ENCODE data around the gene IGF2BP1.

IGF2BP1 gene

DNA sequence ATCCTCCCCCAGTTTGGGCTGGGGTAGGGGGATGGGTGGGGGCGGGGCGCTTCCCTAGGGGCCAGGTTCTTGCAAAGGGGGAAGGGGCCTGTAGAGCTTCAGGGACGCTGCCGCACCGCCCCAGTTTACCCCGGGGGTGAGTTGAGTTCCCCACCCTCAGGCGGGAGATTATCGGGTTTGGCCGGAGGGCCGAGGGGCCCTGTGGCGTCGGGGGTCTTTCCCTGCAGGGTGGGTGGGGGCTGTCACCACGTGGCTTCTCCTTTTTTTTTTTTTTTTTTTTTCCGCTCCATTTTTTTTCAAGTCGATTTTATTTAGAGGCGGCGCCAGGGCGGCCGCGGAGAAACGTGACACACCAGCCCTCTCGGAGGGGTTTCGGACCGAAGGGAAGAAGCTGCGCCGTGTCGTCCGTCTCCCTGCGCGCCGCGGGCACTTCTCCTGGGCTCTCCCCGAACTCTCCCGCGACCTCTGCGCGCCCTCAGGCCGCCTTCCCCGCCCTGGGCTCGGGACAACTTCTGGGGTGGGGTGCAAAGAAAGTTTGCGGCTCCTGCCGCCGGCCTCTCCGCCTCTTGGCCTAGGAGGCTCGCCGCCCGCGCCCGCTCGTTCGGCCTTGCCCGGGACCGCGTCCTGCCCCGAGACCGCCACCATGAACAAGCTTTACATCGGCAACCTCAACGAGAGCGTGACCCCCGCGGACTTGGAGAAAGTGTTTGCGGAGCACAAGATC, at the start of gene IGF2BP1:
Gene IGF2BP1 (plus strand): TSS at position 283 of the 724 bp plus-strand sequence. CDS start 361 bp downstream, at position 644.
- peak within 1 kb of the TSS; percentile 54 for H3K27ac Mint-ChIP-seq
- peaks cover 47% of the 10 kb centered on the region for H3K27me3 Mint-ChIP-seq
- peaks cover 3% of the 10 kb centered on the region for H3K36me3 Mint-ChIP-seq
- H3K4me3 Mint-ChIP-seq, result peak within 1 kb of the TSS; percentile 69
- H3K4me1 Mint-ChIP-seq (ENCODE audit: low read depth), result peaks cover 24% of the 10 kb centered on the region
- no peaks in the 10 kb centered on the region for H3K9me3 Mint-ChIP-seq (ENCODE audit: low read depth)

DNA sequence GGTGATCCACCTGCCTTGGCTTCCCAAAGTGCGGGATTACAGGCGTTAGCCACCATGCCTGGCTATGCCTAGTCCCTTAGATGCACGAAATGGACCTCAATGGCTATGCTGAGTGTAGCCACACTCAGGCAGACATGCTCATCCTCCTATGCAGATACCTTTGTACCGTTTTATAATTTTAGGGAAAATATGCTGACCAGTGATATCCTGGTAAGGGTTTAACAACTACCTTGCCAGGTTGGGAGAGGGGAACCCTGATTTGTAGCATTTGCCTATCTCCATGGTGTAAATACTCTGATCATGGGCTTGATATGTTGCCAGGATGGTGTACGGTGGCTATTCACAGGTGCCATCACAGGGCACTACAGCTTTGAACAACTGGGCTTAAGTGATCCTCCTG, 45.6 kb upstream of the IGF2BP1 start:
- no peak overlapping the region for H3K4me3 Mint-ChIP-seq
- H3K4me1 Mint-ChIP-seq (ENCODE audit: low read depth), result no peaks in the 10 kb centered on the region
- no peaks in the 10 kb centered on the region for H3K36me3 Mint-ChIP-seq
- H3K27me3 Mint-ChIP-seq, result peaks cover 13% of the 10 kb centered on the region
- no peaks in the 10 kb centered on the region for H3K9me3 Mint-ChIP-seq (ENCODE audit: low read depth)
- no peak overlapping the region for H3K27ac Mint-ChIP-seq

DNA sequence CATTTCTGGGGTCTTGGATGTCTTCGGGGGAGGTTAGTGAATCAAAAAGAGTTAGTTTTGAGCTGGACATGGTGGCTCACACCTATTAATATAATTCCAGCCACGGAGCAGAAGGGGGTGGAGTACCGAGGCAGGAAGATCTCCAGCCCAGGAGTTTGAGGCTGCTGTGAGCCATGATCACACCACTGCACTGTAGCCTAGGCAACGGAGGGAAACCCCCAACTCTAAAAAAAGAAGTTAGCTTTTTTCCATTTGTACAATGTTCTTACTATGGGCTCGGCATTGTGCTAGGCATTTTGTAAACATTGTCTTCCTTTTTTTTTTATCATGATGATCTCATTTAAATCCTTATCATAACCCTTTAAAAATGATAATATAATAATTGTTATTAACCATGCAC, 44.3 kb upstream of the IGF2BP1 start:
- Mint-ChIP-seq H3K4me3 (no peak overlapping the region), H3K9me3 (ENCODE audit: low read depth) (no peaks in the 10 kb centered on the region), H3K4me1 (ENCODE audit: low read depth) (no peaks in the 10 kb centered on the region), H3K27ac (no peak overlapping the region), H3K36me3 (no peaks in the 10 kb centered on the region), H3K27me3 (peaks cover 12% of the 10 kb centered on the region)

DNA sequence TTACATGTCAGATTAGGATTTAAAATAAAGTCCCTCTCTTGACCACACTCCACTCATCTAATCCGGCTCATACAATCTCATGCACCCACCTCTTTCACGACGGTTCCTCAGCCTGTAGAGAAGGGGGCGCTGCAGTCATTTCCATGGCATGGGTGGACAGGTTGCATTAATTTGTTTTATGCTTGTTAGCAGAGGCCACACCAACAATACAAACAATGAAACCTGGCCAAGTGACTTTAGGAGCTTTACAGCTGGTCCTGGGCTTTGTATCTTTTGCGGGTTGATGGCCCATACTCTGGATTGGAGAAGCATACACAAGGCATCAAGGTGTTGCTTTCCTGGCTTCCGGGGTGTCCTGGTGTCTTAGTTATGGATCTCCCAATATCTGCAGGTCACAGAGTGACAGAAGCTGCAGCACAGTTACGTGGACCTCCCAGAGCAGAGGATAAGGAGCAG, 42.9 kb upstream of the IGF2BP1 start:
- Mint-ChIP-seq H3K9me3 (ENCODE audit: low read depth) (no peaks in the 10 kb centered on the region), H3K4me1 (ENCODE audit: low read depth) (no peaks in the 10 kb centered on the region), H3K27ac (no peak overlapping the region), H3K4me3 (no peak overlapping the region), H3K27me3 (peaks cover 17% of the 10 kb centered on the region), H3K36me3 (no peaks in the 10 kb centered on the region)

DNA sequence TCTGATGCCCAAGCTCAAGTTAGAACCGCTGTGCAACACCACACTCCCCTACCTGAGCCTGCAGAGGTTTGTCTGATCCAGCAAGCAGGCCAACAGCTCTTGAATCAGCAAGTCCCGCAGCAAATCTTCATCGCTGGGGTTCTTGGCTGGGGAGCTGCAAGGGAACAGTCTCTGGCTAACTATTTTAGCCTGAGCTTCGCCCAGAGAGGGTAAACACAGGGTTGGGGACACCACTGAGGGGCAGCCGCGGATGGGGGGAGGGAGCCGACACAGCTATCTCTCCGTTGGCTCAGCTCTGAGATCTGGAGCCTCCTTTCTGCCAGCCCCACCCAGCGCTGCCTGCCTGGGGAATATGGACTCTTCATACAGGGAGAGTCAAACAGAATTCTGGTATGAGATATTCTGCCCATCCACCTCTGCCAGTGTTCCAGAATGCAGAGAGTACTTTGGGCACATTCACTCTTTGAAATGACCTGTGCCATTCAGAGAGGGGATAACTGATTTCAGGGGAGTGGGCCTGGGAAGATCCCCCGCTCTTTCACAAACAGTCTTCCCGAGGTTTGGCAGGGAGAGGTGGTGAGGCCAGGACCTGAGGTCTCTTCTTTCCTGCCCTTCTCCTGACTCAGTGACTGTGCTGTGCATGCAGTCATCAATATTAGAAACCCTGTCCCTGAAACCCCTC, 36.2 kb upstream of the IGF2BP1 start:
- H3K27ac Mint-ChIP-seq, result no peak overlapping the region
- H3K36me3 Mint-ChIP-seq, result no peaks in the 10 kb centered on the region
- no peaks in the 10 kb centered on the region for H3K4me1 Mint-ChIP-seq (ENCODE audit: low read depth)
- H3K27me3 Mint-ChIP-seq, result peaks cover 26% of the 10 kb centered on the region
- no peaks in the 10 kb centered on the region for H3K9me3 Mint-ChIP-seq (ENCODE audit: low read depth)
- H3K4me3 Mint-ChIP-seq, result no peak overlapping the region

DNA sequence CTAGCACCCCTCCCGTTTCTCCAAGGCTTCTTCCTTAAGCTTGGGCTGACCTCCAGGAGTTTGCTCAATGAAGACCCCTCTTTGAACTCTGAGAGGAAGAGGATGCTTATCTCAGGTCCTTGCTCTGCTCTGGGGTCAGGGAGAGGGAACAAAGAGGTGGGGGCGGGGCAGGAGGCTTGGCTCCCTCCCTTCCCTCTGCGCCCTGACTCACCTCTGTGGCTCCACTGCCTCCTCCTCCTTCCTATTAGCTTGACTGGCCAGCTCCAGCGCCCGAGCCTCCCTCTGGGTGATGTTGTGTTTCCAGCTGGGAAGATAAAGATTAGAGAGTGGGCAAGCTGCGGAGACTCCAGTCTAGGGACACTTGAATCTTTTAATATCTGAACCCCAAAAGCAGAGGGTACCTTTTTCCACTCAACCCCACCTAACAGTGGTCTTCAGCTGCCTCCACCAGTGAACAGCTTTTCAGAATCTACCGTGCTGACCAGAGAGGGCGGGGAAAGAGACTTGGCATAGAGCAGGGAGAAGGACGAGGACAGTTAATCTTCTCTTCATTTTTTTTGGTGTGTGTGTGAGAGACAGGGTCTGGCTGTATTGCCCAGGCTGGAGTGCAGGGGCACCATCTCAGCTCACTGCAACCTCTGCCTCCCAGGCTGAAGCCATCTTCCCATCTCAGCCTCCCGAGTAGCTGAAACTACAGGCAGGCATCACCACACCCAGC, 35.5 kb upstream of the IGF2BP1 start:
- no peak overlapping the region for H3K27ac Mint-ChIP-seq
- H3K36me3 Mint-ChIP-seq, result no peaks in the 10 kb centered on the region
- peaks cover 24% of the 10 kb centered on the region for H3K27me3 Mint-ChIP-seq
- H3K4me3 Mint-ChIP-seq, result no peak overlapping the region
- no peaks in the 10 kb centered on the region for H3K9me3 Mint-ChIP-seq (ENCODE audit: low read depth)
- no peaks in the 10 kb centered on the region for H3K4me1 Mint-ChIP-seq (ENCODE audit: low read depth)

DNA sequence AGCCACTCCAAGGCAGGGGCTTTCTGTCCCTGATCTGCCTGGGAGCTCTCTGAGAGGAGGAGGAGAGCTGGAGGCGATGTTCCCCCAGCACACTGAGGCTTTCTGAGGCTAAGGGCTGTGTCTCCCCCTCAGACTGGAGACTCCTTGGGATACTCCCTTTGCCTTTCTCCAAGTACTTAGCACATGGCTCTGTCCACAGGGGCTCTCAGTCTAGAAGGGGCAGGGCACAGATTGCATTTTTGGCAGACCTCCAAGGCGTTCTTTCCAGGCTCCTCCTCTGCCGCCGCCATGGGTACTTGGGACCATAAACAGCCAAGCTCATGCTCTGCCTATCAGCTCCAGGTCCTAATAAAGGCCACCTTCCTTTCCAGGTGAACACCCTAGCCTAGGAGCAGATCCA, 27.0 kb upstream of the IGF2BP1 start:
- no peaks in the 10 kb centered on the region for H3K36me3 Mint-ChIP-seq
- no peaks in the 10 kb centered on the region for H3K4me1 Mint-ChIP-seq (ENCODE audit: low read depth)
- no peaks in the 10 kb centered on the region for H3K9me3 Mint-ChIP-seq (ENCODE audit: low read depth)
- H3K4me3 Mint-ChIP-seq, result no peak overlapping the region
- no peak overlapping the region for H3K27ac Mint-ChIP-seq
- peaks cover 15% of the 10 kb centered on the region for H3K27me3 Mint-ChIP-seq

DNA sequence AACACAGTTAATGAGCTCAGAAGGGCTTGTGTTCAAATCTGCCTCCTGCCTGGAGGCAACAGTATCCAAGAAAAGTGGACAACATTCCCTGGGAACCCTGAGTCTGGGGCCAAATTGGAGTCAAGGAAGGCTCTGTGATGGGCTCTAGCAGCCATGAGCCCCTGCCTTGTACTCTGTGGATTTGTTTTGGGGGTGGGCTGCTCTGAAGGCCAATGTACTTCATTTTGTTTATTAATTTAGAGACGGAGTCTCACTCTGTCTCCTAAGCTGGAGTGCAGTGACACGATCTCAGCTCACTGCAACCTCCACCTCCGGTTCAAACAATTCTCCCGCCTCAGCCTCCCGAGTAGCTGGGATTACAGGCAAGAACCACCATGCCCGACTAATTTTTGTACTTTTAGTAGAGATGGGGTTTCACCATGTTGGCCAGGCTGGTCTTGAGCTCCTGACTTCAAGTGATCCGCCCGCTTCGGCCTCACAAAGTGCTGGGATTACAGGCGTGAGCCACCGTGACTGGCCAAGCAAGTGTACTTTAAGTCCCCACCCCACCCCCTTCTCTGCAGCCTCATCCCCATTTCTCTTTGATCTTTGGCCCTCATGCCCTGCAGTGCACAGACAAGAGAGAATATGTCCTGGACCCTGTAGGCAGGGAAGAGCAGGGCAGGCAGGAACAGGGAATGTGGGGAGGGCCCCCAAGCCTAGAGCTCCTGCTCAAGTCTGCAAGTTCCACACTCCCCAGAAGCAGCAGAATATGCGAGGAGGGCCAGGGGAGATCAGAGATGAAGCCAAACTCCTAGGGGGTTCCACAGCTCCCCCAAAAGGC, 26.1 kb upstream of the IGF2BP1 start:
- Mint-ChIP-seq H3K27ac (no peak overlapping the region), H3K4me1 (ENCODE audit: low read depth) (no peaks in the 10 kb centered on the region), H3K27me3 (peaks cover 12% of the 10 kb centered on the region), H3K9me3 (ENCODE audit: low read depth) (no peaks in the 10 kb centered on the region), H3K4me3 (no peak overlapping the region), H3K36me3 (no peaks in the 10 kb centered on the region)

DNA sequence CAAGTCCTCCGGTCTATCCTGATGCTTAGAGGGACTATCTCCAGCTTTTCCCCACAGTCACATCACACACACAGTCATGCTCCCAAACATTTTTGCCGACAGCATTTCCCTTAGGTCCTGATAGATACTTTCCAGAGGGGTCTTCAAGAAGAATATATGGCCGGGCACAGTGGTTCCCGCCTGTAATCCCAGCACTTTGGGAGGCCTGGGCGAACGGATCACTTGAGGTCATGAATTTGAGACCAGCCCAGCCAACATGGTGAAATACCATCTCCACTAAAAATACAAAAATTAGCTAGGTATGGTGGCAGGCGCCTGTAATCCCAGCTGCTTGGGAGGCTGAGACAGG, 24.5 kb upstream of the IGF2BP1 start:
- no peak overlapping the region for H3K4me3 Mint-ChIP-seq
- no peaks in the 10 kb centered on the region for H3K9me3 Mint-ChIP-seq (ENCODE audit: low read depth)
- H3K4me1 Mint-ChIP-seq (ENCODE audit: low read depth), result no peaks in the 10 kb centered on the region
- peaks cover 9% of the 10 kb centered on the region for H3K27me3 Mint-ChIP-seq
- H3K27ac Mint-ChIP-seq, result no peak overlapping the region
- no peaks in the 10 kb centered on the region for H3K36me3 Mint-ChIP-seq

DNA sequence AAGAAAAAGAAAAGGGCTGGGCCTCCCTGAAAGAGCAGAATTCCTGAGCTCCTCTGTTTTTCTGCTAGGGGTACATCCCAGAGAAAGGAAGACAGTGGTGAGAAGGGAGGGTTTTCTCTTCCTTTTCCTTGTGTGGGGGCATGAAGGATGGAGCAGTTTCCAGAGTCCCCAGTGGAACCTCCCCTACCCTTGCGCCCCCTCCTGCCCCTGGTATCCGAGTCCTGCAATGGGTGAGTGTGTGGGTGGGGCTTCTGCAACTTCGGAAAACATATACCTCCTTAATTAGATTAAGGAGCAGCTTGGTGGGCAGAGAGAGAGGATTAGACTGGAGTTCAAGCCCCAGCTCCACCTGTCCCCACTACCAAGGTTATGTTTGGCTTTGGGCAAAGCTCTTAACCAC, 23.4 kb upstream of the IGF2BP1 start:
- Mint-ChIP-seq H3K4me1 (ENCODE audit: low read depth) (no peaks in the 10 kb centered on the region), H3K9me3 (ENCODE audit: low read depth) (no peaks in the 10 kb centered on the region), H3K4me3 (no peak overlapping the region), H3K27me3 (peaks cover 9% of the 10 kb centered on the region), H3K27ac (no peak overlapping the region), H3K36me3 (no peaks in the 10 kb centered on the region)

DNA sequence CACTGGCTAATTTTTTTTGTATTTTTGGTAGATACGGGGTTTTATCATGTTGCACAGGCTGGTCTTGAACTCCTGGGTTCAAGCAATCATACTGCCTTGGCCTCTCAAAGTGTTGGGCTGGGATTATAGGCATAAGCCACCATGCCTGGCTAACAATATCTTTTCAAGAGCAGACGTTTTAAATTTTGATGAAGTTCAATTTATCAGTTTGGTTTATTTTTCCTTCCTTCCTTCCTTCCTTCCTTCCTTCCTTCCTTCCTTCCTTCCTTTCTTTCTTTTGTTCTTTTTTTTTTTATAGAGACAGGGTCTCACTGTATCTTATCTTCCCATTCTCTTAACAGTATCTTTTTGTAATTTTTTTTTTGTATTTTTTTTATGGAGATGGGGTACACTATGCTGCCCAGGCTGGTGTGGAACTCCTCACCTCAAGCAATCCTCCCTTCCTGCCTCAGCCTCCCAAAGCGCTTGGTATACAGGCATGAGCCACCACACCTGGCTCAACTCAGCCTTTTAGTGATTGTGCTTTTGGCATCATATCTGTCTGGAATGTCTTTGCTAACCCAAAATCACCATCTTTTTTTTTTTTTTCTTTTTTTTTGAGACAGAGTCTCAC, 15.2 kb upstream of the IGF2BP1 start:
- Mint-ChIP-seq H3K27ac (no peak overlapping the region), H3K36me3 (no peaks in the 10 kb centered on the region), H3K9me3 (ENCODE audit: low read depth) (peaks cover 4% of the 10 kb centered on the region), H3K27me3 (peaks cover 5% of the 10 kb centered on the region), H3K4me1 (ENCODE audit: low read depth) (no peaks in the 10 kb centered on the region), H3K4me3 (no peak overlapping the region)

DNA sequence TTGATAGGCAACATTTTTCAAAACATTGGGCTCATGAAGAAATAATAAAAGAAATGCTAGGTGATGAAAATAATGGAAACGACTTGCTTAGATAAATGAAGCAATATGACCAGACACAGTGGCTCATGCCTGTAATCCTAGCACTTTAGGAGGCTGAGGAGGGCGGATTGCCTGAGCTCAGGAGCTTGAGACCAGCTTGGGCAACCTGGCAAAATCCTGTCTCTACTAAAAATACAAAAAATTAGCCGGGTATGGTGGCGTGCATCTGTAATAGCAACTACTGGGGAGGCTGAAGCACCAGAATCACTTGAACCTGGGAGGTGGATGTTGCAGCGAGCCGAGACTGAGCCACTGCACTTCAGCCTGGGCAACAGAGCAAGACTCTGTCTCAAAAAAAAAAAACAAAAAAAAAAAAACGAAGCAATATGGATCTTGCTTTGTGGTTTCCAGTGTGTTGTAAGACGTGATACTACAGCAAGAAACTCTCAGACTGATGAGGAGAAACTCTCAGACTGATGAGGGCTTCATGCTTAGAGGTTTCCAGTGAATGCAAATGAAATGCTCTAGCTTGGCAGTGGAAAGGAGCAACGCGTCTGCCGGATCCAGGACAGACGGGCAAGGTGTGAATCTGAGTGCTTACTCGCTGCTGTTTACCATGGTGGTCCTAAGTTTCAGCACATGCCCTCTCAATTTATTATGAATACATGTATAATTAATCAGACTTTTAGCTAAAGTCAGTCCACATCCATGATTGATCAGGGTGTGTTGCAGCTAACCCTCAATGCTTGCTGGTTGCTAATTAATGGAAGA, 11.5 kb upstream of the IGF2BP1 start:
- H3K36me3 Mint-ChIP-seq, result no peaks in the 10 kb centered on the region

DNA sequence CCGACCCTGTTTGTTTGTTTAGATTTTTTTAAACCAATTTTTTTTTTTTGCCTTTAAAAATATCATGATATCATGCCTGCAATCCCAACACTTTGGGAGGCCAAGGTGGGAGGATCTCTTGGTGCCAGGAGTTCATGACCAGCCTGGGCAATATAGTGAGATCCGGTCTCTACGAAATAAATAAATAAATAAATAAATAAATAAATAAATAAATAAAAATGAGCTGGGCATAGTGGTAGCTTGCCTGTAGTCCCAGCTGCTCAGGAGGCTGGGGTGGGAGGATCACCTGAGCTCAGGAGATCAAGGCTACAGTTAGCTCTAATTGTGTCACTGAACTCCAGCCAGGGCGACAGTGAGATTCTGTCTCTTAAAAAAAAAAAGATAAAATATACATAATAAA, 8.1 kb upstream of the IGF2BP1 start:
- Mint-ChIP-seq H3K9me3 (ENCODE audit: low read depth) (no peaks in the 10 kb centered on the region), H3K36me3 (no peaks in the 10 kb centered on the region), H3K27ac (no peak overlapping the region), H3K4me3 (no peak overlapping the region), H3K27me3 (peaks cover 29% of the 10 kb centered on the region), H3K4me1 (ENCODE audit: low read depth) (no peaks in the 10 kb centered on the region)

More for the DNA sequence above, 11.5 kb upstream of the IGF2BP1 start:
- Mint-ChIP-seq H3K4me1 (ENCODE audit: low read depth) (no peaks in the 10 kb centered on the region), H3K27ac (no peak overlapping the region), H3K9me3 (ENCODE audit: low read depth) (peaks cover 4% of the 10 kb centered on the region), H3K4me3 (no peak overlapping the region), H3K27me3 (peaks cover 12% of the 10 kb centered on the region)

DNA sequence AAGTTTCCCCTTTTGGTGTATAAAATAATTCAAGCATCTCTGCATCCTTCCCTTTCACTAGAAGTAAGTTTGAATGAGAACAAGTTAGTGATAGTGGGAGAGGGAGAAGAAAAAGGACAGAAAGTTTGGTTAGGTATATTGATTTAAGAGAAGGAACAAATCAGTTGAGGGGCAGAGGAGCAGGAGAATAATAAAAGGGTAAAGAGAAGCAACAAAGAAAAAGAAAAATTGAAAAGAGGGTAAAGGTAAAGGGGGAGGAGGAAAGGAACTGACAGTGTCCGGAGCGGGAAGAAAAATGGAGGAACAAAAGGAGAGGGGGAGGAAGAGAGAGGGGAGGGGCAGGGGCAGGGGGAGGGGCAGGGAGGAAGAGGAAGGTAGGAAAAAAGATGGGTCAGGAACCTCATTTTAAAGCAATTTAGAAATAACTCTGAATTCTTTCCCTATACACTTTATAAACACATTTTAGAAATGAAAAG, 6.3 kb upstream of the IGF2BP1 start:
- Mint-ChIP-seq H3K4me1 (ENCODE audit: low read depth) (peaks cover 7% of the 10 kb centered on the region), H3K4me3 (no peak overlapping the region), H3K27ac (no peak overlapping the region), H3K27me3 (peaks cover 35% of the 10 kb centered on the region), H3K9me3 (ENCODE audit: low read depth) (no peaks in the 10 kb centered on the region), H3K36me3 (no peaks in the 10 kb centered on the region)
